ENCODE results near the gene HENMT1. TPM values are rescaled to one million over a fixed set of nuclear protein-coding genes. Genes with fewer than 3 reads are reported as not detected.

HENMT1 gene
- total and polyA plus RNA-seq, 9 of the 15 experiments (the other 6 are each of a cell fraction or from before 2014, with no cell fraction given) = not detected

- peak; percentile 8 for TF ChIP-seq MAX (CRISPR knock-in tag; IDR thresholded peaks at IDR 0.05)
- TF ChIP-seq FOXK1 (CRISPR knock-in tag; IDR thresholded peaks at IDR 0.05; ENCODE audit: borderline replicate concordance) = 0 out of 2 replicates have a peak, but pooled peaks have one; percentile 68
- TF ChIP-seq ZFP91 (CRISPR knock-in tag; IDR thresholded peaks at IDR 0.05) = no peak
- TF ChIP-seq ZFX (CRISPR knock-in tag; IDR thresholded peaks at IDR 0.05) = peak; percentile 84
- no peak for TF ChIP-seq ETS2 (tag; IDR thresholded peaks at IDR 0.05; ENCODE audit: borderline replicate concordance, poor library complexity, severe bottlenecking)
- TF ChIP-seq PRDM10 (IDR thresholded peaks at IDR 0.05; ENCODE audit: partially characterized antibody) = no peak
- TF ChIP-seq PREB (CRISPR knock-in tag; IDR thresholded peaks at IDR 0.05) = no peak
- TF ChIP-seq MECOM (CRISPR knock-in tag; IDR thresholded peaks at IDR 0.05) = no peak
- TF ChIP-seq ZNF174 (CRISPR knock-in tag; IDR thresholded peaks at IDR 0.05) = no peak
- peak; percentile 36; the same call in 1 of the 2 replicates for TF ChIP-seq HDGF (IDR thresholded peaks at IDR 0.05)
- TF ChIP-seq SMARCC2 (IDR thresholded peaks at IDR 0.05; ENCODE audit: low read depth) = no peak
- 0 out of 2 replicates have a peak, but pooled peaks have one; percentile 29 for TF ChIP-seq ZC3H4 (CRISPR knock-in tag; IDR thresholded peaks at IDR 0.05; ENCODE audit: borderline replicate concordance)
- TF ChIP-seq, protein P1, sequence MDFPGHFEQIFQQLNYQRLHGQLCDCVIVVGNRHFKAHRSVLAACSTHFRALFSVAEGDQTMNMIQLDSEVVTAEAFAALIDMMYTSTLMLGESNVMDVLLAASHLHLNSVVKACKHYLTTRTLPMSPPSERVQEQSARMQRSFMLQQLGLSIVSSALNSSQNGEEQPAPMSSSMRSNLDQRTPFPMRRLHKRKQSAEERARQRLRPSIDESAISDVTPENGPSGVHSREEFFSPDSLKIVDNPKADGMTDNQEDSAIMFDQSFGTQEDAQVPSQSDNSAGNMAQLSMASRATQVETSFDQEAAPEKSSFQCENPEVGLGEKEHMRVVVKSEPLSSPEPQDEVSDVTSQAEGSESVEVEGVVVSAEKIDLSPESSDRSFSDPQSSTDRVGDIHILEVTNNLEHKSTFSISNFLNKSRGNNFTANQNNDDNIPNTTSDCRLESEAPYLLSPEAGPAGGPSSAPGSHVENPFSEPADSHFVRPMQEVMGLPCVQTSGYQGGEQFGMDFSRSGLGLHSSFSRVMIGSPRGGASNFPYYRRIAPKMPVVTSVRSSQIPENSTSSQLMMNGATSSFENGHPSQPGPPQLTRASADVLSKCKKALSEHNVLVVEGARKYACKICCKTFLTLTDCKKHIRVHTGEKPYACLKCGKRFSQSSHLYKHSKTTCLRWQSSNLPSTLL (IDR thresholded peaks at IDR 0.05) = no peak
- no peak for TF ChIP-seq KDM5B (IDR thresholded peaks at IDR 0.05; ENCODE audit: insufficient replicate concordance, low read depth, low read length)
- TF ChIP-seq TRIM28 (IDR thresholded peaks at IDR 0.05) = no peak
- peak; percentile 17; the same call in 1 of the 2 replicates for TF ChIP-seq ZNF24 (IDR thresholded peaks at IDR 0.05)
- TF ChIP-seq ZNF124 (CRISPR knock-in tag; IDR thresholded peaks at IDR 0.05) = no peak
- peak; percentile 48 for TF ChIP-seq BRD9 (IDR thresholded peaks at IDR 0.05; ENCODE audit: low read depth, partially characterized antibody)
- no peak for TF ChIP-seq ZKSCAN3 (CRISPR knock-in tag; IDR thresholded peaks at IDR 0.05)
These were observed 32.1 kb upstream of the HENMT1 start (continued) for GRCh38 chr1:108692724-108693655.
